K562 (cell line): ENCODE results near the gene PALLD. TPM values are rescaled to one million over a fixed set of nuclear protein-coding genes. Genes with fewer than 3 reads are reported as not detected.

Experiments
- ATAC-seq: fragments of 200-7000 bp; cut with Tn5 transposase; 3 replicates; pipeline ENCODE4 v1.9.1; 2020; ENCODE audit warnings: moderate library complexity
- BruUV-seq: library from RNA; stranded (reverse); fragments of 400-500 nt; replicated peaks from 2 replicates; lab custom pipeline; 2021; lab: Mats Ljungman, UMichigan
- CTCF ChIA-PET: fragments of 300-600 bp; formaldehyde crosslinking; extraction: SDS; loops from one replicate; lab custom pipeline; 2021; ENCODE audit warnings: low intra/inter-chr PET ratio; lab: Yijun Ruan, JAX
- POLR2A ChIA-PET: fragments of 300-600, 350-650 bp; sonication (Branson Sonifier 250); formaldehyde crosslinking; extraction: SDS; loops from one replicate; lab custom pipeline; 2021; ENCODE audit warnings: antibody characterized with exemption, inconsistent platforms; lab: Yijun Ruan, JAX
- DNase-seq, 4 experiments: peaks; one replicate each; pipeline versions ENCODE4 v3.0.0 to v3.0.0-alpha.2; 2011 to 2018; ENCODE audit warnings: low spot score in 3 of 4, mixed read lengths in 3 of 4; ENCODE audit errors: extremely low read depth in 1 of 4
- FAIRE-seq: peaks from 2 replicates; lab custom pipeline; 2011; peaks lifted over from hg19 to GRCh38; lab: Jason Lieb, UNC
- H2AFZ ChIP-seq: 2 replicates; pipeline ENCODE4 v1.6.0; 2011; ENCODE audit warnings: low read depth, low read length, control low read depth, inconsistent platforms
- H3K27ac ChIP-seq: fragments of 200-600 bp; 3 replicates; pipeline ENCODE4 v1.8.0; 2011; ENCODE audit warnings: low read depth, mild to moderate bottlenecking, control low read depth, inconsistent platforms, low read length, moderate library complexity, mixed read lengths; ENCODE audit errors: extremely low read depth
- H3K27me3 ChIP-seq, 2 experiments: fragments of 300-600 bp in 1 of 2; 2 replicates in 1 of 2; 3 replicates in 1 of 2; pipeline versions ENCODE4 v1.6.0 to v1.8.0; 2011; ENCODE audit warnings: inconsistent platforms in 2 of 2, low read length in 2 of 2, mild to moderate bottlenecking in 1 of 2, mixed read lengths in 1 of 2, moderate library complexity in 1 of 2; ENCODE audit not compliant: control insufficient read depth in 2 of 2, insufficient read depth in 2 of 2
- H3K36me3 ChIP-seq: fragments of 300-600 bp; 3 replicates; pipeline ENCODE4 v1.8.0; 2011; ENCODE audit warnings: mild to moderate bottlenecking, low read length, inconsistent platforms; ENCODE audit not compliant: control insufficient read depth, insufficient read depth
- H3K4me1 ChIP-seq, 2 experiments: fragments of 200-600 bp in 1 of 2; replicated peaks in 1 of 2; 2 replicates in 1 of 2; 3 replicates in 1 of 2; pipeline versions ENCODE4 v1.5.1 to v1.8.0; 2011; ENCODE audit warnings: inconsistent platforms in 2 of 2, low read length in 2 of 2, mild to moderate bottlenecking in 1 of 2, mixed read lengths in 1 of 2, moderate library complexity in 1 of 2; ENCODE audit not compliant: control insufficient read depth in 2 of 2, insufficient read depth in 2 of 2
- H3K4me2 ChIP-seq: 2 replicates; pipeline ENCODE4 v1.6.1; 2011; ENCODE audit warnings: low read length, control low read depth, inconsistent platforms, mixed read lengths; ENCODE audit not compliant: insufficient read depth
- H3K4me3 ChIP-seq: fragments of 200-600 bp; sonication (generic), shearing (Covaris generic); 2 replicates; pipeline ENCODE4 v1.5.1; 2016; ENCODE audit warnings: control low read depth, inconsistent platforms
- H3K79me2 ChIP-seq: fragments of 200-600 bp; 3 replicates; pipeline ENCODE4 v1.8.0; 2011; ENCODE audit warnings: low read length, inconsistent platforms; ENCODE audit not compliant: control insufficient read depth, insufficient read depth
- H3K9ac ChIP-seq, 2 experiments: 2 replicates each; pipeline versions ENCODE4 v1.6.0 to v1.6.1; 2011; ENCODE audit warnings: low read depth in 2 of 2, low read length in 2 of 2, control low read depth in 1 of 2, inconsistent platforms in 1 of 2, mild to moderate bottlenecking in 1 of 2, mixed read lengths in 1 of 2; ENCODE audit not compliant: insufficient read depth in 1 of 2
- H3K9me1 ChIP-seq: one replicate; pipeline ENCODE4 v1.6.0; 2011; ENCODE audit warnings: inconsistent platforms, mild to moderate bottlenecking, low read length, moderate library complexity; ENCODE audit not compliant: control insufficient read depth, insufficient read depth
- H3K9me3 ChIP-seq: replicated peaks from 2 replicates; pipeline ENCODE4 v1.5.1; 2011; ENCODE audit warnings: low read depth, low read length, inconsistent platforms; ENCODE audit not compliant: control insufficient read depth, insufficient read depth
- H4K20me1 ChIP-seq: replicated peaks from 2 replicates; pipeline ENCODE4 v1.6.1; 2011; ENCODE audit warnings: low read length, inconsistent platforms, mixed read lengths; ENCODE audit not compliant: control insufficient read depth, insufficient read depth
- RAD21 ChIP-seq, 2 experiments: fragments of 250-450 bp in 1 of 2; fragments of 450-650 bp in 1 of 2; sonication (Bioruptor Pico) in 1 of 2; formaldehyde crosslinking in 1 of 2; IDR thresholded peaks in 1 of 2; conservative IDR thresholded peaks in 1 of 2; 2 replicates each; pipeline versions ENCODE4 v1.4.0 to v1.8.0; 2020 to 2022; ENCODE audit warnings: mild to moderate bottlenecking in 2 of 2, moderate library complexity in 1 of 2
- TRIM25 ChIP-seq: fragments of 450-650 bp; IDR thresholded peaks from 2 replicates; pipeline ENCODE4 v1.7.0; 2016; ENCODE audit warnings: borderline replicate concordance
- WGBS: fragments of 100-300 bp; shearing (Covaris generic); methylation state at CpG from one replicate; pipeline ENCODE4 v1.1.6; 2016; ENCODE audit warnings: low coverage, mixed read lengths; ENCODE audit not compliant: insufficient coverage; ENCODE audit errors: missing lambda C conversion rate; 5-methylcytosine and 5-hydroxymethylcytosine counted together
- in situ Hi-C: fragments of 300-500 bp; cut with MboI; formaldehyde crosslinking; loops from 4 replicates; pipeline ENCODE4 v1.15.0; 2018; ENCODE audit warnings: inconsistent platforms, mixed read lengths
- intact Hi-C: fragments of 100-400 bp; cut with micrococcal nuclease; formaldehyde crosslinking; loops from 2 replicates; pipeline ENCODE4 v1.14.2; 2022
- polyA plus RNA-seq, 8 experiments: library from polyadenylated mRNA; depleted of rRNA in 4 of 8; stranded (reverse) in 5 of 8; unstranded in 3 of 8; fragments of >200 nt; fragmentation: Nextera tagmentation in 2 of 8; fragmentation: Illumina TruSeq in 1 of 8; extraction: Ambion mirVana in 2 of 8; extraction: Trizol in 1 of 8; gene quantifications; 2 replicates each; pipeline versions ENCODE4 v1.2.1 to v1.2.3, GENCODE V29; 2011 to 2014; ENCODE audit warnings: inconsistent platforms in 1 of 8, missing spikeins in 1 of 8
- total RNA-seq, 7 experiments: library from RNA; depleted of rRNA in 6 of 7; stranded (reverse); fragments of >200 nt in 6 of 7; fragmentation: Illumina TruSeq in 2 of 7; extraction: Trizol in 2 of 7; gene quantifications; 2 replicates each; pipeline versions ENCODE4 v1.2.1 to v1.2.3, GENCODE V29; 2011 to 2021; ENCODE audit warnings: low replicate concordance in 1 of 7
- TF ChIP-seq, protein P1 (sequence below), 3 experiments: IDR thresholded peaks in 2 of 3; conservative IDR thresholded peaks in 1 of 3; 2 replicates each; pipeline ENCODE4 v1.5.1; 2011 to 2012; ENCODE audit warnings: low read length in 3 of 3, mild to moderate bottlenecking in 3 of 3, control low read depth in 2 of 3, improper control_type of control experiment in 1 of 3, inconsistent platforms in 1 of 3, low read depth in 1 of 3, mixed read lengths in 1 of 3, moderate library complexity in 1 of 3; ENCODE audit not compliant: insufficient read depth in 2 of 3

The PALLD gene
- total and polyA plus RNA-seq, 9 of the 15 experiments (the other 6 are each of a cell fraction or from before 2014, with no cell fraction given): 0.01 to 0.35 (median 0.06) TPM; not detected in 3

GRCh38 chr4:168710353-168710946, 213.6 kb downstream of the PALLD start:
- H3K4me1 ChIP-seq: no peaks in the 10 kb centered on the region
- no peaks in the 10 kb centered on the region for H4K20me1 ChIP-seq
- no peaks in the 10 kb centered on the region for H3K36me3 ChIP-seq
- intact Hi-C loops: loop anchor here (2.0 kb wide), 1 partner anchor 204 kb away; no protein-coding TSS in a partner anchor
- peak; percentile 49; the same call in 1 of the 3 replicates for ATAC-seq
- POLR2A ChIA-PET: no interaction called here
- H3K79me2 ChIP-seq: no peaks in the 10 kb centered on the region
- H2AFZ ChIP-seq: no peak overlapping the region
- peak in 1 of 2 experiments; percentile 25; a peak in 2 of 4 replicates for TF ChIP-seq RAD21 (CRISPR knock-in tag; conservative IDR thresholded peaks at IDR 0.05 in 1 of 2, IDR thresholded peaks at IDR 0.05 in 1 of 2)
- TF ChIP-seq, protein P1, sequence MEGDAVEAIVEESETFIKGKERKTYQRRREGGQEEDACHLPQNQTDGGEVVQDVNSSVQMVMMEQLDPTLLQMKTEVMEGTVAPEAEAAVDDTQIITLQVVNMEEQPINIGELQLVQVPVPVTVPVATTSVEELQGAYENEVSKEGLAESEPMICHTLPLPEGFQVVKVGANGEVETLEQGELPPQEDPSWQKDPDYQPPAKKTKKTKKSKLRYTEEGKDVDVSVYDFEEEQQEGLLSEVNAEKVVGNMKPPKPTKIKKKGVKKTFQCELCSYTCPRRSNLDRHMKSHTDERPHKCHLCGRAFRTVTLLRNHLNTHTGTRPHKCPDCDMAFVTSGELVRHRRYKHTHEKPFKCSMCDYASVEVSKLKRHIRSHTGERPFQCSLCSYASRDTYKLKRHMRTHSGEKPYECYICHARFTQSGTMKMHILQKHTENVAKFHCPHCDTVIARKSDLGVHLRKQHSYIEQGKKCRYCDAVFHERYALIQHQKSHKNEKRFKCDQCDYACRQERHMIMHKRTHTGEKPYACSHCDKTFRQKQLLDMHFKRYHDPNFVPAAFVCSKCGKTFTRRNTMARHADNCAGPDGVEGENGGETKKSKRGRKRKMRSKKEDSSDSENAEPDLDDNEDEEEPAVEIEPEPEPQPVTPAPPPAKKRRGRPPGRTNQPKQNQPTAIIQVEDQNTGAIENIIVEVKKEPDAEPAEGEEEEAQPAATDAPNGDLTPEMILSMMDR (IDR thresholded peaks at IDR 0.05 in 2 of 3, conservative IDR thresholded peaks at IDR 0.05 in 1 of 3; ENCODE audit: insufficient read depth in 2 of 3, low read depth in 1 of 3, low read length in 3 of 3): peak in 1 of 3 experiments; percentile 31; a peak in 2 of 6 replicates
- no peak for TF ChIP-seq TRIM25
- TF ChIP-seq, all 486 proteins: peak for 2
- CTCF ChIA-PET: no interaction called here
- H3K4me3 ChIP-seq: no peak overlapping the region
- H3K9me3 ChIP-seq: no peaks in the 10 kb centered on the region
- H3K9me1 ChIP-seq: no peaks in the 10 kb centered on the region
- WGBS: 0% methylated on average over 3 of the region's 3 CpGs
- H3K4me2 ChIP-seq: no peak overlapping the region
- no peaks in the 10 kb centered on the region for H3K27me3 ChIP-seq
- no TSS peak for BruUV-seq
- no peak overlapping the region for H3K27ac ChIP-seq
- in situ Hi-C loops: no loop called here
- FAIRE-seq (no peak), DNase-seq (peak in 1 of 4 experiments; percentile 11)
- no peak overlapping the region for H3K9ac ChIP-seq
